Measurements from ENCODE around the gene CST9. TPM values are rescaled to one million over a fixed set of nuclear protein-coding genes. Genes with fewer than 3 reads are reported as not detected.

CST9 gene
- total RNA-seq, 1 donor from 2014 or later: not detected

GRCh38 chr20:23569570-23569969 is 36.1 kb downstream of the CST9 start:
- no peak for DNase-seq
- TF ChIP-seq CTCF (IDR thresholded peaks at IDR 0.05; ENCODE audit: borderline replicate concordance): no peak
- peaks cover 4% of the 10 kb centered on the region for H3K9me3 ChIP-seq (replicated peaks)
- H3K27me3 ChIP-seq (ENCODE audit: low read depth): peaks cover 40% of the 10 kb centered on the region
- H3K4me3 ChIP-seq: no peak overlapping the region
- no peaks in the 10 kb centered on the region for H3K36me3 ChIP-seq
- no peak overlapping the region for H3K27ac ChIP-seq (replicated peaks)
- H3K4me1 ChIP-seq: no peaks in the 10 kb centered on the region
- intact Hi-C loops (cut with micrococcal nuclease): no loop called here

- Histone ChIP-seq H3K36me3 (no peaks in the 10 kb centered on the region), H3K9me3 (replicated peaks) (no peaks in the 10 kb centered on the region), H3K4me1 (no peaks in the 10 kb centered on the region), H3K4me3 (no peak overlapping the region), H3K27ac (replicated peaks) (no peak overlapping the region), H3K27me3 (ENCODE audit: low read depth) (peaks cover 46% of the 10 kb centered on the region)
- TF ChIP-seq CTCF (IDR thresholded peaks at IDR 0.05; ENCODE audit: borderline replicate concordance): no peak
- DNase-seq: no peak
- intact Hi-C loops (cut with micrococcal nuclease): no loop called here
Measured at GRCh38 chr20:23568971-23569330, 36.8 kb downstream of the CST9 start.

GRCh38 chr20:23568320-23568970 is 37.3 kb downstream of the CST9 start, which contains the start of gene CST9L:
Gene CST9L, minus strand, starts transcription at chr20:23568484. Its CDS starts 34 bp downstream, at chr20:23568450.
- peaks cover 48% of the 10 kb centered on the region for H3K27me3 ChIP-seq (ENCODE audit: low read depth)
- H3K27ac ChIP-seq (replicated peaks): no peak within 1 kb of the TSS
- H3K4me1 ChIP-seq: no peaks in the 10 kb centered on the region
- H3K36me3 ChIP-seq: no peaks in the 10 kb centered on the region
- no peak within 1 kb of the TSS for H3K4me3 ChIP-seq
- intact Hi-C loops (cut with micrococcal nuclease): no loop called here
- no peak for DNase-seq
- TF ChIP-seq CTCF (IDR thresholded peaks at IDR 0.05; ENCODE audit: borderline replicate concordance): no peak
- peaks cover 1% of the 10 kb centered on the region for H3K9me3 ChIP-seq (replicated peaks)

- Histone ChIP-seq H3K27me3 (ENCODE audit: low read depth) (peaks cover 48% of the 10 kb centered on the region), H3K4me1 (no peaks in the 10 kb centered on the region), H3K9me3 (replicated peaks) (peaks cover 22% of the 10 kb centered on the region), H3K27ac (replicated peaks) (no peak overlapping the region), H3K4me3 (no peak overlapping the region), H3K36me3 (no peaks in the 10 kb centered on the region)
- intact Hi-C loops (cut with micrococcal nuclease): no loop called here
- no peak for TF ChIP-seq CTCF (IDR thresholded peaks at IDR 0.05; ENCODE audit: borderline replicate concordance)
- DNase-seq: no peak
Measured at GRCh38 chr20:23566199-23566932, 39.4 kb downstream of the CST9 start.

GRCh38 chr20:23565503-23566045 is 40.1 kb downstream of the CST9 start:
- H3K36me3 ChIP-seq: no peaks in the 10 kb centered on the region
- H3K4me3 ChIP-seq: no peak overlapping the region
- H3K4me1 ChIP-seq: no peaks in the 10 kb centered on the region
- H3K27me3 ChIP-seq (ENCODE audit: low read depth): peaks cover 48% of the 10 kb centered on the region
- H3K27ac ChIP-seq (replicated peaks): no peak overlapping the region
- intact Hi-C loops (cut with micrococcal nuclease): no loop called here
- DNase-seq: no peak
- TF ChIP-seq CTCF (IDR thresholded peaks at IDR 0.05; ENCODE audit: borderline replicate concordance): no peak
- H3K9me3 ChIP-seq (replicated peaks): peaks cover 28% of the 10 kb centered on the region
